OCI-M1 (cell line): ENCODE measurements around the gene ABCC1.
"Not testable (repeated sequence)": the region's sequence is repeated elsewhere in the genome, so short reads cannot be mapped to it uniquely, and the experiment has no call there.

Experiments
- DNase-seq: peaks from one replicate; lab custom pipeline; 2025; lab: John Stamatoyannopoulos, UW

Gene ABCC1

DNA sequence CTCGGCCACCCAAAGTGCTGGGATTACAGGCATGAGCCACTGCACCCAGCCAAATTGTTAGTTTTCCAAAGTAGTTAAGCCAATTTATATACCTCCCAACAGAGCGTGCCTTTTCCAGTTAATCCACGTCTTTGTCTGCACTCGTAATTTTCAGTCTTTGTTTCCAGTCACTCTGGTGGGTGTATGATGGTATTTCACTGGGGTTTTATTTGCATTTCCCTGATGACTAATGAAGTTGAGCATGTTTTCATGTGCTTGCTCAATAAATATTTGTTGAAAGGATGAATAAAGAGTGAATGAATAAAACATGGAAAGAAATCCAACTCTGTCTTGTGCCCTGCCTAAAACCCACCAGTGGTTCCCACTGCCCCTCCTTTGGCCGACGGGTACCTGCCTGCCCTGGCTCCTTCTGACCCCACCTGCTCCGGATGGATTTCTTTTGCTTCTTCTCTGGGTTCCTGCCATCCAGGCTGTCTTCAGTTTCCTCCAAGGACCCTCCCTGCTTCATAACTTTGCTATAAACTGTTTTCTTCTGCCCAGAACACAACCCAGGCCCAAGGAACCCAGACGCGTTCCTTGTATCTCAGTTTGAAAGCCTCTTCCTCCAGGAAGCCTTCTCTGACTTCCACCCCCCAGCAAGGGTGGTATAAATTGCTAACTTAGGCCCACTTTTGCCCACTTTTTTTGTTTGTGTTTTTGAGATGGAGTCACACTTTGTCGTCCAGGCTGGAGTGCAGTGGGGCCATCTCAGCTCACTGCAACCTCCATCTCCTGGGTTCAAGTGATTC lies 3.0 kb upstream of the ABCC1 start:
- DNase-seq, result no peak

DNA sequence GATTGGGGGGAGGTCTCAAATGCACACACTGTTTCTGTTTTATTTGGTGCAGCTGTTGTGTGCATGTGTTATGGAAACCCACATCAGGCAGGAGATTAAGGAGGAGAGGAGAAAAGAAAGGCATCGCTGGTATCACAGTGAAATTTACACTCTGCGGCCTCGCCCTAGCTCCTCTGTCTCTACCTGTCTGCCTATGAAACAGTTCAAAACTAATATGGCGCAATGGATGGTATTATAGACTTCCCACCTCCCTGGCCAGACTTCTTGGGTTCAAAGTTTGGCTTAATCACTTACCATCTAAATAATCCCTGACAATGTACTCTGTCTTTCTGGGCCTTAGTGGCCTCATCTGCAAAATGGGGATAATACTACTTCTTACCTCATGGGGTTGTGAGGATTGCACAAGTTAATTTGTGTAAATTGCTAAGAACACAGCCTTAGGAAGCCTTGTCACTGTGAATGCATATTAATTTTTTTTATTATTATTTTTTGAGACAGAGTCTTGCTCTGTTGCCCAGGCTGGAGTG lies 1.4 kb upstream of the ABCC1 start:
- DNase-seq, result no peak

DNA sequence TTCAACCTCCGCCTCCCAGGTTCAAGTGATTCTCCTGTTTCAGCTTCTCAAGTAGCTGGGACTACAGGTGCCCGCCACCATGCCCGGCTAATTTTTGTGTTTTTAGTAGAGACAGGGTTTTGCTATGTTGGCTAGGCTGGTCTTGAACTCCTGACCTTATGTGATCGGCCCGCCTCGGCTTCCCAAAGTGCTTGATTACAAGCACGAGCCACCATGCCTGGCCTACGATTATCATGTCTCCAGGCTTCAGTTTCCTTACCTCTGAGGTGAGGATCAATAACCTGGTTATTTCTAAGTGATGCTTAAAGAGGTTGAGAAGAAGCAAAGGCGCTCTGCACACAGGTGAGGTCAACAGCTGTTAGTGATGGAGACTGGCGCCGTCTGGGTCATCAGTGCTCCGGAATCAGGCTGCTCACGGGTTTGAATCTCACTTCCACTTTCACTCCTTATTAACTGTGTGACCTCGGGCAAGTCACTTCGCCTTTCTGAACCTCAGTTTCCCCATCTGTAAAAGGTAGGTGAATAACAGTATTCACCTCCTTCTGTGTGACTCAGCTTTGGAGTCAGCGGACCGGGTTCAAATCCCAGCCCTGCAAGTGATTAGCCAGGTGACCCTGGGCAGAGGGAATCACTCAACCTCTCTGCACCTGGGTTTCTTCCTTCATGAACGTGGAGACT lies 745 bp upstream of the ABCC1 start:
- DNase-seq, result no peak

DNA sequence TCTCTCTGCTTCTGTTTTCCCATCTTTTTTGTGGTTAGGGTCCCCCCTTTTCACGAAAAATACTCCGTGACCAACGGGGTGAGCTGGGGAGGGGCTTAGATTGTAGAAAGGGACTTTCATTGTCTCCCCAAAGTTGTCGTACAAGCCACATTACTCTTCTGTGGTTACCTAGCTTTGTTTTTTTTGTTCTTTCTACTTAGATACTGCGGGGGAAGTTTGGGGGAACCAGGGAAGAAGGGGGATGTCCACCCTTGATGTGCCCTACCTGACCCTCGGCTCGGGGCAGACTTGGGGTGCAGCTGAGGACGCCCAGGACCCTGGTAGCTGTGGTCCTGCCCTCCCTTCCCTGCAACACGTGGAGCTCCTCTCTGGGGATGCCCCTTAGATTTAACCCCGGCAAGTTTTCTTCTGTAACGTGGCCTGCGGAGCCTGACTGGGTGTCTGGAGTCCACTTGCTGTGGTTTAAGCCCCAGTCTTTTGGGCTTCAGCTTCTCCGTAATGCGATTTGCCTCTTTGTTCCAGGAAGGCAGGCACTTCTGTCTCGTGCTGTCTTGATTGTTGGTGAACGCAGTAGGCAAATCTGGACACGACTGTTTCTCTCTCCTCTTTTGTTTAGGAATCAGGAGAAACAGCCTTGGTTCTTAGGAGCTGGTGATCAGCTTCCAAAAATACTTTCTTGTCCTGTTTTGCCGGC lies 892 bp downstream of the ABCC1 start:
- peak; percentile 70 for DNase-seq

DNA sequence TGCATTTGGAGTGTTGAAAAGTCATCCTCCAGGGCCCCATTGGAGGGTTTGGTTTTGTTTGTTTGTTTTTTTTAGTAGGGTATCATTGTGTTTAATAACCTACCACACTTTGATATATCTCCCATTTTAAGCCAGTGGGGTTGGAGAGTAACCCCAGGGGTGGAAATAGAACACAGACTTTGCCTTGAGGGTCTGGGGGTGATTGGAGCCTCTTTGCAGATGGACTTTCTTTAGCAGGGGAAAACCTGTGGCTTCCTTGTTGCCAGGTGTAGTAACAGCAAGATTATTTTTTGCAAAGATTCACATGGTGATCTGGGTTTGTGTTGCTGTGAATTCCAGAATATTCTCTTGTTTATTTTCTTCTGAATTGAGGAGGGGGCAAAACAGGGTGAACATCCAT lies 1.5 kb downstream of the ABCC1 start:
- DNase-seq, result no peak

DNA sequence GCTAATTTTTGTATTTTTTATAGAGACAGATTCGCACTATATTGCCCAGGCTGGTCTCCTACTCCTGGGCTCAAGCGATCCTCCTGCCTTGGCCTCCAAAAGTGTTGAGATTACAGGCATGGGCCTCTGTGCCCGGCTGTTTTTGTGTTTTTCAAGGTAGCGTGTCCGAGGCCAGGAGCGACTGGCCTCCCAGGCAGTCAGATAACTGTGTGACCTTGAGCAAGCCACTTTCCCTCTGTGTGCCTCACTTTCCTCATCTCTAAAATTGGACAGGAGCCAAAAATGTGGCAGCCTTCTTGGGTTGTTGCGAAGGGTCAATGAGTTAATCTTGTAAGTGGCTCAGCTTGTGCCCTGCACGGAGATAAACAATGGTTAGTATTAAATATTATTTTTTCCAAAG lies 2.4 kb downstream of the ABCC1 start:
- DNase-seq, result no peak

DNA sequence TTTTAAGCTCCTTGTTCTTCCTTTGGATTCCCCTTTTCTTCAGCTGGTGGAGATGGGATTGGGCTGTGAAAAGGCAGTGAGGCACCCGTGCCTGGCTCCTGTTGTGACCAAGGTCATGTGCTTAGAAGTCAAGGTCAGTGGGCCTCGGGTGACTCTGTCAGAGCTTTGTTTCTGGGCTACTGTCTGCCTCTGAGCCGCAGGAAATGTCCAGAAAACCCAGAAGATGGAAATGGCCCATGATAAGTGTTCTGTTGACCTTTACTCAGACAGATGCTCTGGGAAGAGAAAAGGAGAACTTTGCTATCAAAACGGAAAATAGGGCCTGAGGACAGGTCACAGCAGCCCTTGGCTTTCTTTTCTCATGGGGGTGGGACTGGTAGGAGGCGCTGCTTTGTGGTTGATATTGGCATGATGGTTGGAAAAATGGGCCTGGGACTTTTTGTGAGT lies 2.9 kb downstream of the ABCC1 start:
- peak; percentile 76 for DNase-seq

DNA sequence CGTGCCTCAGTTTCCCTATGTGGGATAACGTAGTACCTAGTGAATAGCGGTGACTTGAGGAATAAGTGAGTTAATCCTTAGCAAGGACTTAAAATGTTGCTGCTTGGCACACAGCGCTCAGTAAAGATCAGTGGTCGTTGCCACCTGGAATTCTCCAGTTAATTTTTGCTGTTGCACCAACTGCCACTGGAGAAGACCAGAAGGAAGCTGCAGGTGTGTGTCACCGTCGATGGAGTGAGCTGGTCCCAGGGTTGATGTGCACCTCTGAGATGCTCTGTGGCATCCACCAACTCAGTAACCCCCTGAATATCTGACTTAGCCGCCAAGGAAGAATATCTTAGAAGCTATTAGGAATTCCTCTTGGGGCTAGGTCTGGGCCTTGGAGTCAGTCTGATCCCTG lies 4.1 kb downstream of the ABCC1 start:
- no peak for DNase-seq

DNA sequence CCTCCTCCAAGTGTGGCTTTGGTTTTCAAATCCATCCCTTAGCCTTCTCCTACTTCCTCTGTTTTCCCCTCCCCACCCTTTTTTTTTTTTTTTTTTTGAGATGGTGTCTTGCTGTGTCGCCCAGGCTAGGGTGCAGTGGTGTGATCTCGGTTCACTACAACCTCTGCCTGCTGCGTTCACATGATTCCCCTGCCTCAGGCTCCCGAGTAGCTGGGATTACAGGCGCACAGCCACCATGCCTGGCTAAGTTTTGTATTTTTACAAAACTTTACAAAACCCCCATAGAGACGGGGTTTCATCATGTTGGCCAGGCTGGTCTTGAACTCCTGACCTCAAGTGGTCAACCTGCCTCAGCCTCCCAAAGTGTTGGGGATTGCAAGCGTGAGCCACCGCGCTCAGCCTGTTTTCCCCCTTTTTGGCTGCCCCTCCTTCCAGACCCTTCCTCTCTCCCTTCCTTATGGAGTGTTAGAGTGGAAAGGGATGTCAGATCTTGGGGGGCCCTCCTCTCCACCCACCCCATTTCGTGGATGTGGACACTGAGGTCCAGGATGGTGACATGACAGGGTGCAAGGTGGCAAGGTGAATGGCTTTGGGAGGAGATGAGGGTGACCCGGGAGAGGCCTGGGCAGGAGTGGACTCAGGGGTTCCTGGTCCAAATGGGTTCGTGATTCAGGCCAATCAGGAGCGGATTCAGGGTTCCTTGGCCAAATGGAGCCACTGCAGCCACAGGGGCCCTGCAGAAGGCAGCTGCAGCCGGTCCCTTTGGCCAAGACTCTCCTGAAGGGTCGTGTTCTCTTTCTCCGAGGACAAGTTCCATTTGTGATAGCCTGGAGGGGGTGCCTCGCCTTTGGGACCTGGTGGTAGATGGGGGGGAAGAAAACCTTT lies 4.8 kb downstream of the ABCC1 start:
- no peak for DNase-seq

DNA sequence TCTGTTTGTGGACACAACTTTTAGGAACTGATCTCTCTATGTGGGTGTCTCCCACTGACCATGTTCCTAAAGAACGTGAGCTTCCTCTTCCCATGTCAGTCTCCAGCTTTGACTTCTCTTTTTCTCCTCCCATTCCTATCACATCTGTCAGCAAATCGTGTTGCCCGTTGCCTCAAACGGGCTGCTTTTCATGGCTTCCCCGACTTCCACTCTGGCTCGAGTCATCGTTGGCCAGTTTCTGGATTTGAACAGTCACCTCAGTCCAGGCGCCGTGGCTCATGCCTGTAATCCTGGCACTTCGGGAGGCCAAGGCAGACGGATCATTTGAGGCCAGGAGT lies 5.4 kb downstream of the ABCC1 start:
- peak; percentile 55 for DNase-seq

DNA sequence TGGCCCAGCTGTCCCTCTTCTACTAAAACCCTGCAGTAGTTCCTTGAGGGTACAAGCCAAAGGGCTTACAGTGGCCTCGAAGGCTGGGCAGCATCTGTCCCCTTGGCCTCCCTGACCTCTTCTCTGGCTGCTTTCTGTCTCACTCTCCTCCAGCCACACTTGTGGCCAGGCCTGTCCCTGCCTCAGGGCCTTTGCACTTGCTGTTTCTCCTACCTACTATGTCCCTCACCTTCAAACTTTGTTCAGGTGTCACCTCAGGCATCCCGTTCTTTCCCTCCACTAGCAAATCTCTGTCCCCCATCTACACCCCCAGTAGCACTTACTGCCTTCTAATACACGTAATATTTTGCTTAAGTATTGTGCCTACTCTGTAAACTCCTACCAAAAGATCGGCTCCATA lies 6.0 kb downstream of the ABCC1 start:
- DNase-seq, result no peak

DNA sequence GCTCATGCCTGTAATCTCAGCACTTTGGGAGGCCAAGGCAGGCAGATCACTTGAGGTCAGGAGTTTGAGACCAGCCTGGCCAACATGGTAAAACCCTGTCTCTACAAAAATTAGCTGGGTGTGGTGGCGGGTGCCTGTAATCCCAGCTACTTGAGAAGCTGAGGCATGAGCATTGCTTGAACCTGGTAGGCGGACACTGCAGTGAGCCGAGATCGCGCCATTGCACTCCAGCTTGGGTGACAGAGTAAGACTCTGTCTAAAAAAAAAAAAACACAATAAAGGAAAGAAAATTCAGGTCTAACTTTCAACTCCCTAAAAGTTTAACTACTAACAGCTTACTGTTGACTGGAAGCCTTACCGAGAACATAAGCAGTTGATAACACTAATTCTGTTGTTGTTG lies 6.7 kb downstream of the ABCC1 start:
- not testable (repeated sequence) for DNase-seq

DNA sequence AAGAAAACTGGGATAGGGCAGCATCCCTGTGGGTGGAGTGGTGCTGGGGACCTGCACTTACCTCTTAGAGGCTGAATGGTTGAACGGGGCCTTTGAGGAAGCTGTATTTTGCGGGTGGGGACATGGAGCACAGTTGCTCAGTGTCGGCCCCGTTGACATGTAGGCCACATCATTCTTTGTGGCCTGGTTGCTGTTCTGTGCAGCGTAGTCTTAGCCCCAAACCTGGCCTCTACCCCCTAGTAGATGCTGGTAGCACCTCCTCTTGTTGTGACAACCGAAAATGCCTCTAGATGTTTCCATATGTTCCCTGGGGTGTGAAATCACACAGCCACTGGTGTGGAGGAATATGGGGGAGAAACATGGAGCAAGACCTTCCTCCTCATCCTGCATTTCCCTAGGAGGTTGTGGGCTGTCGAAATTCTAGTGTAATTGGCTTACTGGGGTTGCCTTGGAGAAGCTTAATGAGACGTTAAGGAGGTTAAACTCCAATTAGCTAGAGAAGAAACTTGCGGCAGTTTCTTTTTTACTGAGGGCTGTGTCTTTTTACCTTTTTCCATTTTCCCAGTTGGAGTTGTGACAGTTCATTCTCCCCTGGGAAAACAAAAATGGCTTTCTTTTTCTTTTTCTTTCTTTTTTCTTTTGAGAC lies 9.4 kb downstream of the ABCC1 start:
- DNase-seq, result no peak

DNA sequence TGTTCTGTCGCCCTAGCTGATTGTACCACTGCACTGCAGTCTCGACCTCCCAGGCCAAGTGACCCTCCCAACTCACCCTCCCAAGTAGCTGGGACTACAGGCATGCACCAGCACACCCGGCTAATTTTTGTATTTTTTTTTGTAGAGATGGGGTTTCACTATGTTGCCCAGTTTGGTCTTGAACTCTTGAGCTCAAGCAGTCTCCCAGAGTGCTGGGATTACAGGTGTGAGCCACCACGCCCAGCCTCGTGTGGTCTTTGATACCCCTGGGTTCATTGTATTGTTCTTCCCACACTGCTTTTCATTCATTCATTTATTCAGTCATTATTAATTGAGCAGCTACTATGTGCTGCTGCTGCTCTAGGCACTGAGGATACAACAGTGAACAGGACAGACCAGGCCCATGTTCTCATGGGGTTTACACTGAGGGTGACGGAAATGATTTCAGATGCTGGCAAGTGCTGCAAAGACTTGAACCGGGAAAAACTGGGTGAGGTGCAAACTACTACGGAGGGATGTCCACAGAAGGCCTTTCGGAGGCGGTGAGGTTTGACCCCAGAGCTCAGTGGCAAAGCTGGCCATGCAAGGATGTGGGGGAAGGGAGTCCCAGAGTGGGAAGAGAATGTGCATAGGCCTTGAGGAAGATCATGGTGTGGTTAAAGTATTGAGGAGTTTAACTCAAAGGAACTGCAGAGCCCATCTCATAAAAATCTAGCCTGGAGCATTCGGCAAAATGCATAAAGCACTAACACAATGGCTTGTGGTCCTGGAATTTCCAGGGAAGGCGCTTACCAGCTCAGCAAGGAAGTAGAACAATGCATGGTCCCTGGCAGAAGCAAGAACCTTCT lies 10.9 kb downstream of the ABCC1 start:
- no peak for DNase-seq

DNA sequence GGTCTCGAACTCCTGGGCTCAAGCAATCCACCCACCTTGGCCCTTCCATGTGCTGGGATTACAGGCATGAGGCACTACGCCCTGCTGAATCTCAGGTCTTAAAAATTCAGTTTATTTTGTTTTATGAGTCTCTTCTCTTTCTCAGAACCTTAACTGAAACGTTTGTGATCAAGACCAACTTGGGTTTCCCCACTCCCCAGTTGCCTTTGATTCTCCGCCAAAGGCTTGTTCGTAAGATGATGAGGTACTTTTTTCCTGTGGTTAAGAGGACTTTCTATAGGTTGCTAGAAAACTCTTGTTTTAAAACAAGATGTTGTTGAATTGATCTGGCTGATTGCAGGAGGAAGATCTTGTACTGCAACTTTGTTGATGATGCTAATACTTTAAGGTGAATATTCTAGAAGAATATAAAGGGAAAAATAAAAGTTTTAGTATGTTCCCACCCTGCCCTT lies 11.7 kb downstream of the ABCC1 start:
- peak; percentile 70 for DNase-seq

DNA sequence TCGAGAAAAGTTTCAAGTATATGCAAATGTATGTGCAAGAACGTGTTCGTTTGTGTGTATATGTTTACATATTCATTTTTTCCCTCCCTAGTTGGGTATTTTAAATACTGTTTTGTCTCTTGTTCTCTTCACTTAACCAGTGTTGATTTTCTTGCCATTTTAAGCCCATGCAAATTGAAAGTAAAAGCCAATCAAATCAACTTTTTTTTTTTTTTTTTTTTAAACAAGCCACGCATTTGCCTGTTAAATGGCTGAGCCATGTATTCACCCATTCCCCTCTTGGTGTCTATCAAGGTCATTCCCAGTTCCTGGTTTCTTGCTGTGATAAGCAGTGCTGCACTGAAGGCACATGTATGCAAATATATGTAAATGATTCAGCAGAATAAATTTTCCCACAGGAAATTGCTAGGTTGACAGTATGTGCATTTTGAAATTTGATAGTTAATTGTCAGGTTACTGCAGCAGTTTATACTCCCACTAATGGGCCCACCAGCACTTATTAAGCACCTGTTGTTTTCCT lies 12.2 kb downstream of the ABCC1 start:
- peak; percentile 66 for DNase-seq

DNA sequence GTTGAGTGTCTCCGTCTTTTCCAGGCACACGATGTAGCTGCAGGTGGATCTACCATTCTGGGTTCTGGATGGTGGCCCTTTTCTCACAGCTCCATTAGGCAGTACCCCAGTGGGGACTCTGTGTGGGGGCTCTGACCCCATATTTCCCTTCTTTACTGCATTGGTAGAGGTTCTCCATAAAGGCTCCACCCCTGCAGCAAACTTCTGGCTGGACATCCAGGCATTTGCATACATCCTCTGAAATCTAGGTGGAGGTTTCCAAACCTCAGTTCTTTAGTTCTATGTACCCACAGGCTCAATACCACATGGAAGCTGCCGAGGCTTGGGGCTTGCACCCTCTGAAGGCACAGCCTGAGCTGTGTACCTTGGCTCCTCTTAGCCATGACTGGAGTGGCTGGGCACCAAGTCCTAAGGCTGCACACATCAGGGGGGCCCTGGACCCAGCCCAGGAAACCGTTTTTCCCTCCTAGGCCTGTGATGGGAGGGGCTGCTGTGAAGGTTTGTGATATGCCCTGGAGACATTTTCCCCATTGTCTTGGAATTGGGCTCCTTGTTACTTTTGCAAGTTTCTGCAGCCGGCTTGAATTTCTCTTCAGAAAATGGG lies 14.0 kb downstream of the ABCC1 start:
- no peak for DNase-seq

DNA sequence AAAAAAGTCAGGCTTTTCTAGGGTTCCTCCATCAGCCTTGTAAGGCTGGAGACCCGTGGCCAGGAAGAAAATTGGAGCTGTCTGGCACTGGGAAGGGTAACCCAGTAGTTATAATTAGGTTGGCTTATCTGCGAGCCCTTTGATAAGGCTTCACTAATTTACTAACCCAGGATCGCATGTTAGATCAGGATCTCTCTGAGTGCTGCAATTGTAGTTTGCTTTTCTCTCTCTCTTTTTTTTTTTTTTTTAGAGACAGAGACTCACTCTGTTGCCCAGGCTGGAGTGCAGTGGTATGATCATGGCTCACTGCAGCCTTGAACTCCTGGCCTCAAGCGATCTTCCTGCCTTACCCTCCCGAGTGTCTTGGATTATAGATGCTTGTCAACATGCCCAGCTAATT lies 17.0 kb downstream of the ABCC1 start:
- DNase-seq, result no peak

DNA sequence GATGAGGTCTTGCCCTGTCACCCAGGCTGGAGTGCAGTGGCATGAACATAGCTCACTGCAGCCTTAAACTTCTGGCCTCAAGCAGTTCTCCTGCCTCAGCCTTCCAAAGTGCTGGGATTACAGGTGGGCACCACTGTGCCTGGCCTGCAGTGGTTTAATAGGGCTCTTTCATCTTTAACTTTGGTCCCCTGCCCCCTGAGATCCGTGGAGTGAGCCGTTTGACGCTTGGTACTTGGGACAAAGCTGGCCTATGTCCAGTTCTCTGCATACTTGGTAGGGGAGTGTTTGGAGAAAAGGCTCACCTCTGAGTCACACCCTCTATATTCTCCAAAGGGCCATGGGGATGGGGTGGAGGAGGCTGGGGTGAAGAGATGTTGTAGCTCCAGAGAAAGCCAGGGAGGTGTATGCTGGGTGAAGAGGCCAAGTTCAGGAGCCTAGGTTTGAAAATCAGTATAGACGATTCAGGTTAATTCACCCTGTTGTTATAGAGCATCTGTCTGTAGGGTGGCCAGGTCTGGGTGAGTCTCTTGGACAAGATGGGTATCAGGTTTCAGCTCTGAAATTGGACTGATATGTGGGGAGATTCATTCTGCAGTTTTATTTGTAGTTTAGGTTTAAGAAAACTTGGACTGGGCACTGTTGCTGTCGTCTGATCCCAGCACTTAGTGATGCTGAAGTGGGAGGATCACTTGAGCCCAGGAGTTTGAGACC lies 17.6 kb downstream of the ABCC1 start:
- no peak for DNase-seq
